OCI-LY1 (cell line): ENCODE measurements around the gene CMTR2.

Experiments
- CTCF ChIP-seq: fragments of 200-600 bp; sonication (generic), shearing (Covaris generic); IDR thresholded peaks from 2 replicates; pipeline ENCODE4 v1.5.1; 2017; ENCODE audit warnings: mild to moderate bottlenecking, antibody characterized with exemption, low read length, moderate library complexity, mixed read lengths
- EZH2 ChIP-seq: fragments of 200-600 bp; sonication (generic), shearing (Covaris generic); IDR thresholded peaks from 2 replicates; pipeline ENCODE4 v1.8.0; 2017; ENCODE audit warnings: borderline replicate concordance, mixed run types, mild to moderate bottlenecking, antibody characterized with exemption, low read length, moderate library complexity, mixed read lengths

GRCh38 chr16:71287454-71287853 is 1.7 kb downstream of the CMTR2 start:
- TF ChIP-seq CTCF (no peak), EZH2 (no peak)
